Measurements from ENCODE around the gene COG5.

Gene COG5

DNA sequence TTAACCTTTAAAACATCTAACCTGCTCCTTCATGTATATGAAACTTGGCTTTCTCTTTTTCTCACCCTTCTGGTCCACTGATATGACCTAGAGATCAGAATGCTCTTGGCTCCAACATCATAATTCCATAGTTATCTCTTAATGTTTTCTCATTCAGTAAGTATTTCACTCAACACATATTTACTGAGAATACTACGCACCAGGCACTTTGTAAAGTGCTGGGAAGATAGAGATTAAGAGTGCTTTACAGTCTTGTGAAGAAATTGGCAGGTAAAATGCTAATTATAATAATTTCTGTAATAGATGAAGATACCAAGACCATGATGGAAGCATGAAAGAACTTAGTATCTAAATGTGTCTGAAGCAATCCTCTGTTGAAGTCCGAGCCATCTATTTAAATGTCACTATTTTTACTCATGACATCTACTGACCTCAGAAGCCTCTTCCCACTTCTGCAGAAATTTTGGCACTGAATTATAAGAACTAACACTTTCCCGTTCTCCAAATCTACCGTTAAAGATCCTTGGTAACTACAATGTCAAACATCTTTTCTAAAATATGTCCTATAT is 278.7 kb downstream of the COG5 start:
- no peak for DNase-seq (ENCODE audit: low spot score)
- TF ChIP-seq, protein P1, sequence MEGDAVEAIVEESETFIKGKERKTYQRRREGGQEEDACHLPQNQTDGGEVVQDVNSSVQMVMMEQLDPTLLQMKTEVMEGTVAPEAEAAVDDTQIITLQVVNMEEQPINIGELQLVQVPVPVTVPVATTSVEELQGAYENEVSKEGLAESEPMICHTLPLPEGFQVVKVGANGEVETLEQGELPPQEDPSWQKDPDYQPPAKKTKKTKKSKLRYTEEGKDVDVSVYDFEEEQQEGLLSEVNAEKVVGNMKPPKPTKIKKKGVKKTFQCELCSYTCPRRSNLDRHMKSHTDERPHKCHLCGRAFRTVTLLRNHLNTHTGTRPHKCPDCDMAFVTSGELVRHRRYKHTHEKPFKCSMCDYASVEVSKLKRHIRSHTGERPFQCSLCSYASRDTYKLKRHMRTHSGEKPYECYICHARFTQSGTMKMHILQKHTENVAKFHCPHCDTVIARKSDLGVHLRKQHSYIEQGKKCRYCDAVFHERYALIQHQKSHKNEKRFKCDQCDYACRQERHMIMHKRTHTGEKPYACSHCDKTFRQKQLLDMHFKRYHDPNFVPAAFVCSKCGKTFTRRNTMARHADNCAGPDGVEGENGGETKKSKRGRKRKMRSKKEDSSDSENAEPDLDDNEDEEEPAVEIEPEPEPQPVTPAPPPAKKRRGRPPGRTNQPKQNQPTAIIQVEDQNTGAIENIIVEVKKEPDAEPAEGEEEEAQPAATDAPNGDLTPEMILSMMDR (IDR thresholded peaks at IDR 0.05; ENCODE audit: extremely low read depth, missing control alignments): no peak

DNA sequence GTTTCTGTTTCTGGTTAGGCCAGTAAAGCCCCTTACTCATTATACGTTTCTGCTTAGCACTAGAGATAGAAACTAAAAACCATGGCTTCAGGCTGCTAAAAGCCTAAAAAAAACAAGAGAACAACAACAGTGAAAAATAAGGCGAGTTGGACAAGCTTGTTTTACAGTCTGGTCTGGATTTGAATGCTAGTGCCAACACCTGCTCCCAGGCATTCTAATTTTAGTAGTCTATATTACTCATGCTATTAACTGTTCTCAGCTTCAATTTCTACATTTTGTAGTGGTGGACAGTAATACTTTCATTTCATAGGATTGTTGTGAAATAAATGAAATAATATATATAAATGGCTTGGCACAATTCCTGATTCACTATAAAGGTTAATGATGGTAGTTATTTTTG is 286.4 kb downstream of the COG5 start:
- TF ChIP-seq, protein P1 (IDR thresholded peaks at IDR 0.05; ENCODE audit: extremely low read depth, missing control alignments): no peak
- DNase-seq (ENCODE audit: low spot score): no peak

GRCh38 chr7:107276220-107276827 is 287.4 kb downstream of the COG5 start:
- TF ChIP-seq, protein P1 (IDR thresholded peaks at IDR 0.05; ENCODE audit: extremely low read depth, missing control alignments): no peak
- no peak for DNase-seq (ENCODE audit: low spot score)

DNA sequence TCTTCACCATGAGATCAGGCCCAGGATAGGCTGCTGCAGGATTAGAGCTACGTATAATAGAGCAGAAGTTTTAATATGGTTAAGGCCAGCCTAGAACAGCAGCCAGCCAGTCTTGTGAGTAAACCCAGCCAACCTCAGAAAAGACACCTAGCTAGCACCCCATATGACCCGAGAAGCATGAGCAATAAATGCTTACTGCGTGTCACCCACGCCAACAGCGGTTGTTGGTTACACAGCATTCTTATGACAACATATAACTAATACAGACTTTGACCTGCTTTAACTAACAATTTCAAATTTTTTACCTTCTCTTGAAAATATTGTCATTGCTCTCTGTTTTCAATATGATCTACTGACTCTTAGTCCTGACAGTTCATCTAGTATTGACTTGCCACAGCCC is 289.2 kb downstream of the COG5 start:
- no peak for DNase-seq (ENCODE audit: low spot score)
- TF ChIP-seq, protein P1 (IDR thresholded peaks at IDR 0.05; ENCODE audit: extremely low read depth, missing control alignments): no peak

- TF ChIP-seq, protein P1 (IDR thresholded peaks at IDR 0.05; ENCODE audit: extremely low read depth, missing control alignments): no peak
- no peak for DNase-seq (ENCODE audit: low spot score)
Observed at GRCh38 chr7:107269790-107270189, 293.9 kb downstream of the COG5 start.

GRCh38 chr7:107268594-107268993 is 295.1 kb downstream of the COG5 start:
- DNase-seq (ENCODE audit: low spot score): no peak
- TF ChIP-seq, protein P1 (IDR thresholded peaks at IDR 0.05; ENCODE audit: extremely low read depth, missing control alignments): no peak

- TF ChIP-seq, protein P1 (IDR thresholded peaks at IDR 0.05; ENCODE audit: extremely low read depth, missing control alignments): no peak
- no peak for DNase-seq (ENCODE audit: low spot score)
Observed at GRCh38 chr7:107267138-107267537, 296.6 kb downstream of the COG5 start.
